HEK293 (cell line): Measurements from ENCODE around the gene PLA2G4E.

Experiments
- BCL11A ChIP-seq: fragments of 450-650 bp; formaldehyde crosslinking; IDR thresholded peaks from 2 replicates; pipeline ENCODE4 v1.5.1; 2016; ENCODE audit warnings: low read depth, missing biosample characterization, missing genetic modification characterization
- ZNF133 ChIP-seq: fragments of 450-650 bp; formaldehyde crosslinking; IDR thresholded peaks from 2 replicates; pipeline ENCODE4 v1.5.1; 2016; ENCODE audit warnings: missing biosample characterization, missing genetic modification characterization
- ZNF174 ChIP-seq: fragments of 450-650 bp; formaldehyde crosslinking; IDR thresholded peaks from 2 replicates; pipeline ENCODE4 v1.5.0; 2017; ENCODE audit warnings: missing biosample characterization, mild to moderate bottlenecking, missing genetic modification characterization
- ZNF211 ChIP-seq: fragments of 450-650 bp; formaldehyde crosslinking; IDR thresholded peaks from 2 replicates; pipeline ENCODE4 v1.5.1; 2016; ENCODE audit warnings: low read depth, missing biosample characterization, missing genetic modification characterization
- ZNF521 ChIP-seq: fragments of 450-650 bp; formaldehyde crosslinking; IDR thresholded peaks from 2 replicates; pipeline ENCODE4 v1.5.1; 2017; ENCODE audit warnings: missing biosample characterization, mild to moderate bottlenecking, missing genetic modification characterization
- ZNF530 ChIP-seq: fragments of 450-650 bp; formaldehyde crosslinking; IDR thresholded peaks from 2 replicates; pipeline ENCODE4 v1.5.1; 2016; ENCODE audit warnings: low read depth, missing biosample characterization, missing genetic modification characterization
- ZNF549 ChIP-seq: fragments of 450-650 bp; IDR thresholded peaks from 2 replicates; pipeline ENCODE4 v1.5.1; 2018; ENCODE audit warnings: missing biosample characterization, missing genetic modification characterization, mild to moderate bottlenecking, inconsistent platforms, moderate library complexity
- ZNF626 ChIP-seq: fragments of 450-650 bp; sonication (Bioruptor Pico); formaldehyde crosslinking; IDR thresholded peaks from 2 replicates; pipeline ENCODE4 v1.5.1; 2018; ENCODE audit warnings: missing biosample characterization, missing genetic modification characterization, inconsistent platforms
- ZNF776 ChIP-seq: fragments of 450-650 bp; formaldehyde crosslinking; IDR thresholded peaks from 2 replicates; pipeline ENCODE4 v1.5.0; 2017; ENCODE audit warnings: missing biosample characterization, missing genetic modification characterization, borderline replicate concordance
- ZSCAN16 ChIP-seq: fragments of 450-650 bp; formaldehyde crosslinking; IDR thresholded peaks from 2 replicates; pipeline ENCODE4 v1.5.1; 2016; ENCODE audit warnings: missing biosample characterization, missing genetic modification characterization
- TF ChIP-seq, protein P1 (sequence below): fragments of 450-650 bp; formaldehyde crosslinking; IDR thresholded peaks from 2 replicates; pipeline ENCODE4 v1.5.1; 2016; ENCODE audit warnings: missing biosample characterization, missing genetic modification characterization
- TF ChIP-seq, protein P2 (sequence below): fragments of 450-650 bp; formaldehyde crosslinking; IDR thresholded peaks from 2 replicates; pipeline ENCODE4 v1.5.1; 2016; ENCODE audit warnings: missing biosample characterization, missing genetic modification characterization, low read depth
- TF ChIP-seq, protein P3 (sequence below): fragments of 450-650 bp; formaldehyde crosslinking; IDR thresholded peaks from 2 replicates; pipeline ENCODE4 v1.5.1; 2016; ENCODE audit warnings: missing biosample characterization, missing genetic modification characterization
- TF ChIP-seq, protein P4 (sequence below): fragments of 450-650 bp; formaldehyde crosslinking; IDR thresholded peaks from 2 replicates; pipeline ENCODE4 v1.5.1; 2016; ENCODE audit warnings: missing biosample characterization, missing genetic modification characterization

DNA sequence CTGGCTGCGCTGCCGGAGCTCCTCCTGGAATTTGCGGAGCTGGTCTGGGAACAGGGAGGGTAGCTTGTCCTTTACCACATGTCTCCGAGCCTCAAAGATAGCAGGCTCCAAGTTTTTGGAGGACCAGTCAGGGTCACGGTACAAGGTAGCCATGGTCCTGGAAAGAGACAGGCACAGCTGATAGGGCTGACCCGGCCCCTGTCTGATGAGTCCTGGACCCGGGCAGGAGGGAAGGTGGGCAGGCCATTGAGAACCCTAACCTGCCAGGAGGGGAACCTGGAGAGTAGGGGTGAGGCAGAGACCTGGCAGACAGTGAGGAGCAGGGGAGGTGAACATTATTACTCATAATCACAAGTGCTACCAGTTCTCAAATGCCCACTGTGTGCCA lies 28.0 kb downstream of the PLA2G4E start:
- TF ChIP-seq ZNF521 (tag by site-specific recombination) = no peak
- no peak for TF ChIP-seq ZNF776 (tag by site-specific recombination)
- TF ChIP-seq, protein P1, sequence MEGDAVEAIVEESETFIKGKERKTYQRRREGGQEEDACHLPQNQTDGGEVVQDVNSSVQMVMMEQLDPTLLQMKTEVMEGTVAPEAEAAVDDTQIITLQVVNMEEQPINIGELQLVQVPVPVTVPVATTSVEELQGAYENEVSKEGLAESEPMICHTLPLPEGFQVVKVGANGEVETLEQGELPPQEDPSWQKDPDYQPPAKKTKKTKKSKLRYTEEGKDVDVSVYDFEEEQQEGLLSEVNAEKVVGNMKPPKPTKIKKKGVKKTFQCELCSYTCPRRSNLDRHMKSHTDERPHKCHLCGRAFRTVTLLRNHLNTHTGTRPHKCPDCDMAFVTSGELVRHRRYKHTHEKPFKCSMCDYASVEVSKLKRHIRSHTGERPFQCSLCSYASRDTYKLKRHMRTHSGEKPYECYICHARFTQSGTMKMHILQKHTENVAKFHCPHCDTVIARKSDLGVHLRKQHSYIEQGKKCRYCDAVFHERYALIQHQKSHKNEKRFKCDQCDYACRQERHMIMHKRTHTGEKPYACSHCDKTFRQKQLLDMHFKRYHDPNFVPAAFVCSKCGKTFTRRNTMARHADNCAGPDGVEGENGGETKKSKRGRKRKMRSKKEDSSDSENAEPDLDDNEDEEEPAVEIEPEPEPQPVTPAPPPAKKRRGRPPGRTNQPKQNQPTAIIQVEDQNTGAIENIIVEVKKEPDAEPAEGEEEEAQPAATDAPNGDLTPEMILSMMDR (tag by site-specific recombination) = no peak
- TF ChIP-seq, protein P2, sequence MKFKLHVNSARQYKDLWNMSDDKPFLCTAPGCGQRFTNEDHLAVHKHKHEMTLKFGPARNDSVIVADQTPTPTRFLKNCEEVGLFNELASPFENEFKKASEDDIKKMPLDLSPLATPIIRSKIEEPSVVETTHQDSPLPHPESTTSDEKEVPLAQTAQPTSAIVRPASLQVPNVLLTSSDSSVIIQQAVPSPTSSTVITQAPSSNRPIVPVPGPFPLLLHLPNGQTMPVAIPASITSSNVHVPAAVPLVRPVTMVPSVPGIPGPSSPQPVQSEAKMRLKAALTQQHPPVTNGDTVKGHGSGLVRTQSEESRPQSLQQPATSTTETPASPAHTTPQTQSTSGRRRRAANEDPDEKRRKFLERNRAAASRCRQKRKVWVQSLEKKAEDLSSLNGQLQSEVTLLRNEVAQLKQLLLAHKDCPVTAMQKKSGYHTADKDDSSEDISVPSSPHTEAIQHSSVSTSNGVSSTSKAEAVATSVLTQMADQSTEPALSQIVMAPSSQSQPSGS (tag by site-specific recombination) = no peak
- no peak for TF ChIP-seq ZNF211 (tag by site-specific recombination)
- no peak for TF ChIP-seq ZNF530 (tag by site-specific recombination)
- no peak for TF ChIP-seq ZNF549 (tag by site-specific recombination)
- no peak for TF ChIP-seq ZNF626 (tag by site-specific recombination)
- no peak for TF ChIP-seq BCL11A (tag by site-specific recombination)
- TF ChIP-seq ZSCAN16 (tag by site-specific recombination) = no peak
- TF ChIP-seq, protein P3, sequence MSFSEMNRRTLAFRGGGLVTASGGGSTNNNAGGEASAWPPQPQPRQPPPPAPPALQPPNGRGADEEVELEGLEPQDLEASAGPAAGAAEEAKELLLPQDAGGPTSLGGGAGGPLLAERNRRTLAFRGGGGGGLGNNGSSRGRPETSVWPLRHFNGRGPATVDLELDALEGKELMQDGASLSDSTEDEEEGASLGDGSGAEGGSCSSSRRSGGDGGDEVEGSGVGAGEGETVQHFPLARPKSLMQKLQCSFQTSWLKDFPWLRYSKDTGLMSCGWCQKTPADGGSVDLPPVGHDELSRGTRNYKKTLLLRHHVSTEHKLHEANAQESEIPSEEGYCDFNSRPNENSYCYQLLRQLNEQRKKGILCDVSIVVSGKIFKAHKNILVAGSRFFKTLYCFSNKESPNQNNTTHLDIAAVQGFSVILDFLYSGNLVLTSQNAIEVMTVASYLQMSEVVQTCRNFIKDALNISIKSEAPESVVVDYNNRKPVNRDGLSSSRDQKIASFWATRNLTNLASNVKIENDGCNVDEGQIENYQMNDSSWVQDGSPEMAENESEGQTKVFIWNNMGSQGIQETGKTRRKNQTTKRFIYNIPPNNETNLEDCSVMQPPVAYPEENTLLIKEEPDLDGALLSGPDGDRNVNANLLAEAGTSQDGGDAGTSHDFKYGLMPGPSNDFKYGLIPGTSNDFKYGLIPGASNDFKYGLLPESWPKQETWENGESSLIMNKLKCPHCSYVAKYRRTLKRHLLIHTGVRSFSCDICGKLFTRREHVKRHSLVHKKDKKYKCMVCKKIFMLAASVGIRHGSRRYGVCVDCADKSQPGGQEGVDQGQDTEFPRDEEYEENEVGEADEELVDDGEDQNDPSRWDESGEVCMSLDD = no peak
- no peak for TF ChIP-seq ZNF174
- TF ChIP-seq, protein P4, sequence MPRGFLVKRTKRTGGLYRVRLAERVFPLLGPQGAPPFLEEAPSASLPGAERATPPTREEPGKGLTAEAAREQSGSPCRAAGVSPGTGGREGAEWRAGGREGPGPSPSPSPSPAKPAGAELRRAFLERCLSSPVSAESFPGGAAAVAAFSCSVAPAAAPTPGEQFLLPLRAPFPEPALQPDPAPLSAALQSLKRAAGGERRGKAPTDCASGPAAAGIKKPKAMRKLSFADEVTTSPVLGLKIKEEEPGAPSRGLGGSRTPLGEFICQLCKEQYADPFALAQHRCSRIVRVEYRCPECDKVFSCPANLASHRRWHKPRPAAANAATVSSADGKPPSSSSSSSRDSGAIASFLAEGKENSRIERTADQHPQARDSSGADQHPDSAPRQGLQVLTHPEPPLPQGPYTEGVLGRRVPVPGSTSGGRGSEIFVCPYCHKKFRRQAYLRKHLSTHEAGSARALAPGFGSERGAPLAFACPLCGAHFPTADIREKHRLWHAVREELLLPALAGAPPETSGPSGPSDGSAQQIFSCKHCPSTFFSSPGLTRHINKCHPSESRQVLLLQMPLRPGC (tag by site-specific recombination) = no peak
- TF ChIP-seq ZNF133 (tag by site-specific recombination) = no peak
